ENCODE measurements around the gene ATG12.

ATG12 gene

GRCh38 chr5:115801984-115802383 lies 39.4 kb downstream of the ATG12 start:
- Histone ChIP-seq H3K27me3 (ENCODE audit: insufficient read depth, low read length) (no peaks in the 10 kb centered on the region), H3K27ac (ENCODE audit: low read length) (no peak overlapping the region), H3K9me3 (ENCODE audit: insufficient read depth, low read depth, low read length) (no peaks in the 10 kb centered on the region), H3K9ac (ENCODE audit: low read depth, low read length) (no peak overlapping the region), H3K36me3 (ENCODE audit: insufficient read depth, low read depth, low read length) (peaks cover 21% of the 10 kb centered on the region), H3K4me1 (ENCODE audit: insufficient read depth, low read length) (peaks cover 7% of the 10 kb centered on the region; the same call in 1 of the 2 replicates), H3K4me3 (ENCODE audit: low read length) (no peak overlapping the region)

DNA sequence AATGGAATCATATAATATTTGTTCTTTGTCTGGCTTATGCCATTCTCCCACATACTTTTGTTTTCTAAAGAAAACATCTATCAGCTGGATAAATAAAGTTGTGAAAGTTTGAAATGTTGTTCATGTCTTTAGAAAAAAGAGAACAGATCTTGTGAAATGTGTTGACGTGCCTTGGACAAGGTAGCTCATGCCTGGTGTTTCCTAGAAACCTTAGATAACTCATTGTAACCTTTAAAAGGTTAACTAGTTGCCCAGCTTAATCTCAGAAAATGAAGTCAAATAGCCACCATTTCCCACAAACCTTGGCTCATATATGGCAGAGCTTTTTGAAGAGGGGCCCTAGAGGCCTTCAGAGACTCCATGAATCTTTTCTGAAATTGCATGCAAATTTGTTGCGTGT lies 40.2 kb downstream of the ATG12 start:
- H3K27me3 ChIP-seq (ENCODE audit: insufficient read depth, low read length), result no peaks in the 10 kb centered on the region
- no peak overlapping the region for H3K27ac ChIP-seq (ENCODE audit: low read length)
- 0 out of 2 replicates have a peak, but pooled peaks cover 1% of the 10 kb centered on the region for H3K4me1 ChIP-seq (ENCODE audit: insufficient read depth, low read length)
- H3K36me3 ChIP-seq (ENCODE audit: insufficient read depth, low read depth, low read length), result peaks cover 17% of the 10 kb centered on the region
- no peaks in the 10 kb centered on the region for H3K9me3 ChIP-seq (ENCODE audit: insufficient read depth, low read depth, low read length)
- H3K4me3 ChIP-seq (ENCODE audit: low read length), result no peak overlapping the region
- no peak overlapping the region for H3K9ac ChIP-seq (ENCODE audit: low read depth, low read length)

GRCh38 chr5:115800108-115800507 lies 41.3 kb downstream of the ATG12 start:
- no peaks in the 10 kb centered on the region for H3K27me3 ChIP-seq (ENCODE audit: insufficient read depth, low read length)
- no peak overlapping the region for H3K27ac ChIP-seq (ENCODE audit: low read length)
- peaks cover 6% of the 10 kb centered on the region for H3K36me3 ChIP-seq (ENCODE audit: insufficient read depth, low read depth, low read length)
- no peaks in the 10 kb centered on the region for H3K4me1 ChIP-seq (ENCODE audit: insufficient read depth, low read length)
- no peak overlapping the region for H3K9ac ChIP-seq (ENCODE audit: low read depth, low read length)
- no peaks in the 10 kb centered on the region for H3K9me3 ChIP-seq (ENCODE audit: insufficient read depth, low read depth, low read length)
- no peak overlapping the region for H3K4me3 ChIP-seq (ENCODE audit: low read length)

DNA sequence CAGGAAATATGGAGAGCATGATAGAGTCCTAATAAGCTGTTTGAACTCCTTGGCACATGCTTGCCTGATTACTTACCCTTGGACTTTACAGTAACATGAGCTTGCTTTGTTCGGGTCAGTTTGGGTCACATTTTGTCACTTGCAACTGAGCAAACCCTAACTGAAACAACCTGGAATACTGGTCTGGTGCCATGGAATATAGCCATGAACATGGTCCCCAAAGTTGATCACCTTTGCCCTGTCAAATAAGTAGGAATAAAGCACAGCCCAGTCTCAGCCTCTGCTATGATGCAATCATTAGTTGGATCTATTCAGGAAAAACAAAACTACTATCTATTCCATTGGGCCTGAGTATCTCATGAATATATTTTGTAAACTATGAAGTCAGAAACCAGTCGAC lies 43.1 kb downstream of the ATG12 start:
- Histone ChIP-seq H3K27ac (ENCODE audit: low read length) (no peak overlapping the region), H3K4me3 (ENCODE audit: low read length) (no peak overlapping the region)

DNA sequence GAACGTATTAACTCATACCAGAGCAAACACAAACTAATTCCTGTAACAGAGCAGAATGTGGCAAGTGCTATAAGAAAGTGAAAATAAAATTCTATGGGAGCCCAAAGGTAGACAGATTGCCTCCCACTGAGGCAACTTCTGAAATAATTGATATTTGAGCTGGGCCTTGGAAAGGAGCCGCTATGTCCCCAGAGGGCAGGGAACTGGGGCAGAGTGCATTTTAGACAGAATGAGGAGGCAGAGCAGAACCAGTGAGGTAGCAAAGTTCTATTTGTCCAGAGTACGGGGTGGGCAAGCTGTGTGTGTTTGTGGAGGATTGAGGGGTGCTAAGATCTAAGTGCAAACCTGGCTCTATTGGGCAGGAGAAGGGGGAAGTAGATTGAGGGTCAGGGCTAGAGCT lies 44.7 kb downstream of the ATG12 start:
- no peaks in the 10 kb centered on the region for H3K4me1 ChIP-seq (ENCODE audit: insufficient read depth, low read length)
- no peaks in the 10 kb centered on the region for H3K9me3 ChIP-seq (ENCODE audit: insufficient read depth, low read depth, low read length)
- no peak overlapping the region for H3K9ac ChIP-seq (ENCODE audit: low read depth, low read length)
- H3K27ac ChIP-seq (ENCODE audit: low read length), result no peak overlapping the region
- H3K36me3 ChIP-seq (ENCODE audit: insufficient read depth, low read depth, low read length), result no peaks in the 10 kb centered on the region
- no peaks in the 10 kb centered on the region for H3K27me3 ChIP-seq (ENCODE audit: insufficient read depth, low read length)
- H3K4me3 ChIP-seq (ENCODE audit: low read length), result no peak overlapping the region

More for the DNA sequence above, 43.1 kb downstream of the ATG12 start:
- Histone ChIP-seq H3K27me3 (ENCODE audit: insufficient read depth, low read length) (no peaks in the 10 kb centered on the region), H3K9ac (ENCODE audit: low read depth, low read length) (no peak overlapping the region), H3K4me1 (ENCODE audit: insufficient read depth, low read length) (no peaks in the 10 kb centered on the region), H3K9me3 (ENCODE audit: insufficient read depth, low read depth, low read length) (no peaks in the 10 kb centered on the region), H3K36me3 (ENCODE audit: insufficient read depth, low read depth, low read length) (no peaks in the 10 kb centered on the region)

DNA sequence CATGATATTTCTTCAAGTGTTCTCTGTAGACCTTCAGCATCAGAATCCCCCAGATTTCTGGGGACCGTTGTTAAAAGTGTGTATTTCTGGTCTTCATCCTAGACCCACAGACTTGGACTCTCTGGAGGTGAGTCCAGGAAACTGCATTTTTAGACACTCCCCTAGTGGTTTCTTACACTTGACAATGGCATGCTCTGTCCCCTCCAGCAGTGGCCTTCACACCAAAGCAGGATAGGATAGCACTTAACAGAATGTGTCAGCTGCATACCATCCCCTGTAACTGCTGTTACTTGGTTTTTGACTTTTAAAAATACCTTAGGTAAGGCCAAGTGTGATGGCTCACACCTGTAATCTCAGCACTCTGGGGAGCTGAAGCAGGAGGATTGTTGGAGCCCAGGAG lies 45.7 kb downstream of the ATG12 start:
- no peaks in the 10 kb centered on the region for H3K36me3 ChIP-seq (ENCODE audit: insufficient read depth, low read depth, low read length)
- H3K9ac ChIP-seq (ENCODE audit: low read depth, low read length), result no peak overlapping the region
- H3K27ac ChIP-seq (ENCODE audit: low read length), result no peak overlapping the region
- H3K27me3 ChIP-seq (ENCODE audit: insufficient read depth, low read length), result no peaks in the 10 kb centered on the region
- H3K9me3 ChIP-seq (ENCODE audit: insufficient read depth, low read depth, low read length), result no peaks in the 10 kb centered on the region
- H3K4me3 ChIP-seq (ENCODE audit: low read length), result no peak overlapping the region
- H3K4me1 ChIP-seq (ENCODE audit: insufficient read depth, low read length), result no peaks in the 10 kb centered on the region

GRCh38 chr5:115788440-115788839 lies 52.9 kb downstream of the ATG12 start:
- H3K36me3 ChIP-seq (ENCODE audit: insufficient read depth, low read depth, low read length), result no peaks in the 10 kb centered on the region
- no peaks in the 10 kb centered on the region for H3K9me3 ChIP-seq (ENCODE audit: insufficient read depth, low read depth, low read length)
- H3K4me1 ChIP-seq (ENCODE audit: insufficient read depth, low read length), result peaks cover 7% of the 10 kb centered on the region; the same call in 1 of the 2 replicates
- no peak overlapping the region for H3K27ac ChIP-seq (ENCODE audit: low read length)
- H3K9ac ChIP-seq (ENCODE audit: low read depth, low read length), result no peak overlapping the region
- H3K4me3 ChIP-seq (ENCODE audit: low read length), result no peak overlapping the region
- H3K27me3 ChIP-seq (ENCODE audit: insufficient read depth, low read length), result no peaks in the 10 kb centered on the region

DNA sequence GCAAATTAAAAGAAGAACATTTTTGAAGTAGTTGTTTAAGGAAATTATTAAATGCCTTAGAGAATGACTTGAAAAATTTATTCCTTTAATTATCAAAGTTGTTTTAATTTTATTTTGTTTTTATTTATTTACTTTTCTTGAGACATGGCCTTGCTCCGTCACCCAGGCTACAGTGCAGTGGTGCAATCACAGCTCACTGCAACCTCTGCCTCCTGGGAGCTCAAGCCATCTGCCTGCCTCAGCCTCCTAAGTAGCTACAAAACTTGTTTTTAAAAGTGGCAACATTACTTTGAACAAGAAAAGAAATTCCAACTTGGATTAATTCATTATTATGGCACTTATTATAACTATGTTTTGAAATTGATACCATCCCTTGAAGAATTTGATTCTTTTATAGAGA lies 53.9 kb downstream of the ATG12 start:
- Histone ChIP-seq H3K4me3 (ENCODE audit: low read length) (no peak overlapping the region), H3K4me1 (ENCODE audit: insufficient read depth, low read length) (peaks cover 7% of the 10 kb centered on the region; the same call in 1 of the 2 replicates), H3K9me3 (ENCODE audit: insufficient read depth, low read depth, low read length) (no peaks in the 10 kb centered on the region)

DNA sequence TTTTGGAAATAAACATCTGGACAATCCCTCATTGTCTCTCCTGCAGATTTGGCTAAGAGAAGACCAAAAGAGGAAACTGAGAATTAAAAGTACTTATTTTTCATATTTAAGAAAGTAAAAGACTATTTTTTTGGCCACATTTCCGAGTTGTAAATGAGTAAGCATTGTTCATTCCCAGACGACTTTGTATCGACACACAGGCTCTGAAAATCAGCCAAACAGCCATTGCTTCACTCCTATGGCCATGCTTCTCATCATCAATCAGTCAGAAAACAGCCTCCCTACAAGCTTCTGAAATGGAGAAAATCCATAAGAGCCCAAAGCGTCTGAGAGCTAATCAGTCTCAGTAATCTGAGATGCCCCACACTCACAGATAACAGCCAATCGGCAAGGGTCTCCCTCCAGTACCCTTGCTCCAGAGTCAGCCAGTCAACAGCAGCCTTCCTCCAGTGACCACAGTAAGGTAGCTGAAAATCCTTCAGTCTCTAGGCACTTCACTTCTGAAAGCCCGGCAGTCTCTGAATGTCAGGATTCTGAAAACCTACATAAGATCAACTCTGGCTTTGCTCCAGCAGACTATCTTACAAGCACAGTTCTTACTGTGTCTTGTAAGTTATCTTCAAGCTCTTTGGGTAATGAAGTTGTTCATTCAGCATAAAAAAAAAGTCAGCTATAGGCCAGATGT lies 55.8 kb downstream of the ATG12 start:
- H3K27me3 ChIP-seq (ENCODE audit: insufficient read depth, low read length), result no peaks in the 10 kb centered on the region
- H3K9ac ChIP-seq (ENCODE audit: low read depth, low read length), result peak overlapping the region; percentile 18; the same call in 1 of the 2 replicates
- H3K27ac ChIP-seq (ENCODE audit: low read length), result no peak overlapping the region
- no peaks in the 10 kb centered on the region for H3K9me3 ChIP-seq (ENCODE audit: insufficient read depth, low read depth, low read length)
- no peak overlapping the region for H3K4me3 ChIP-seq (ENCODE audit: low read length)
- no peaks in the 10 kb centered on the region for H3K36me3 ChIP-seq (ENCODE audit: insufficient read depth, low read depth, low read length)
- peaks cover 7% of the 10 kb centered on the region; the same call in 1 of the 2 replicates for H3K4me1 ChIP-seq (ENCODE audit: insufficient read depth, low read length)

More for the DNA sequence above, 53.9 kb downstream of the ATG12 start:
- H3K36me3 ChIP-seq (ENCODE audit: insufficient read depth, low read depth, low read length), result no peaks in the 10 kb centered on the region
- no peak overlapping the region for H3K27ac ChIP-seq (ENCODE audit: low read length)
- no peak overlapping the region for H3K9ac ChIP-seq (ENCODE audit: low read depth, low read length)
- H3K27me3 ChIP-seq (ENCODE audit: insufficient read depth, low read length), result no peaks in the 10 kb centered on the region

DNA sequence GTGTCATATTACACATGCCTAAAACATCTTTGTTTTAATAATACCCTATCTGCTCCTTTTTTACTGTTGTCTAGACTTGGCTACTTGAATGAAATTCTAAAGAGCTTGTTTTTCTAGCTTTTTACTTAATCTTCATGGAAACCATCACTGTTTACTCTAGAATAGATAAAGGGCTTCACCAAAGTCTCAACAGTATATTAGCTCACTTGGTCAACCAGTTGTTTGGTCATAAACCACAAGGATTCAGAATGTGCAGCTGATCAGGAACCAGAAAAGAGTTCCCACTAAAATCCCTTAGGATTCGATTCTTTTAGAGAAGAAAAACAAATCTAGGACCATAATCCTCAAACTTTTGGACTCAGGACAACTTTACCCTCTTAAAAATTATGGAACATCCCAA lies 62.9 kb downstream of the ATG12 start:
- no peaks in the 10 kb centered on the region for H3K4me1 ChIP-seq (ENCODE audit: insufficient read depth, low read length)
- H3K9me3 ChIP-seq (ENCODE audit: insufficient read depth, low read depth, low read length), result no peaks in the 10 kb centered on the region
- H3K27me3 ChIP-seq (ENCODE audit: insufficient read depth, low read length), result no peaks in the 10 kb centered on the region
- no peak overlapping the region for H3K4me3 ChIP-seq (ENCODE audit: low read length)
- H3K27ac ChIP-seq (ENCODE audit: low read length), result no peak overlapping the region
- no peak overlapping the region for H3K9ac ChIP-seq (ENCODE audit: low read depth, low read length)
- H3K36me3 ChIP-seq (ENCODE audit: insufficient read depth, low read depth, low read length), result no peaks in the 10 kb centered on the region
